Stimulated activated naive CD4-positive, alpha-beta T cell (primary cell): ENCODE results near the gene ZRSR2.

Experiments used
- DNase-seq, 6 experiments: peaks; one replicate each; lab custom pipeline; 2025; lab: John Stamatoyannopoulos, UW

The ZRSR2 gene

GRCh38 chrX:15848576-15848975 lies 58.3 kb downstream of the ZRSR2 start:
- no peak for DNase-seq

- DNase-seq: no peak
Measured at GRCh38 chrX:15849555-15849954, 59.3 kb downstream of the ZRSR2 start.

GRCh38 chrX:15853586-15854079 lies 63.3 kb downstream of the ZRSR2 start:
- DNase-seq: no peak

- peak in 4 of 6 experiments; percentile 12 to 77 (median 48) for DNase-seq
Measured at GRCh38 chrX:15854080-15854655, 63.9 kb downstream of the ZRSR2 start.

- DNase-seq: peak; percentile 88 to 99 (median 94)
Measured at GRCh38 chrX:15854712-15855567, 64.7 kb downstream of the ZRSR2 start, which contains the start of gene AP1S2. Gene AP1S2 (minus strand): TSS chrX:15854813. CDS start chrX:15852524, 2,289 bp downstream.

- DNase-seq: peak in 2 of 6 experiments; percentile 21 to 36
Measured at GRCh38 chrX:15855568-15856221, 65.4 kb downstream of the ZRSR2 start.

GRCh38 chrX:15856222-15856587 lies 65.9 kb downstream of the ZRSR2 start:
- DNase-seq: no peak

- no peak for DNase-seq
Measured at GRCh38 chrX:15856636-15857035, 66.4 kb downstream of the ZRSR2 start.

- DNase-seq: no peak
Measured at GRCh38 chrX:15858051-15858450, 67.8 kb downstream of the ZRSR2 start.

- no peak for DNase-seq
Measured at GRCh38 chrX:15860921-15861320, 70.6 kb downstream of the ZRSR2 start.

- DNase-seq: no peak
Measured at GRCh38 chrX:15864023-15864422, 73.7 kb downstream of the ZRSR2 start.

- no peak for DNase-seq
Measured at GRCh38 chrX:15864629-15865028, 74.3 kb downstream of the ZRSR2 start.

- no peak for DNase-seq
Measured at GRCh38 chrX:15866147-15866546, 75.9 kb downstream of the ZRSR2 start.

- no peak for DNase-seq
Measured at GRCh38 chrX:15869695-15870094, 79.4 kb downstream of the ZRSR2 start.

GRCh38 chrX:15870310-15870709 lies 80.0 kb downstream of the ZRSR2 start:
- DNase-seq: no peak
